ENCODE measurements around the gene KLHL18. TPM values are rescaled to one million over a fixed set of nuclear protein-coding genes. Genes with fewer than 3 reads are reported as not detected.

KLHL18 gene
- total and polyA plus RNA-seq, 2 of the 4 experiments (the other 2 are of a cell fraction): 29.1 to 76.2 TPM

- in situ Hi-C loops (cut with MboI; ENCODE audit: low sequenced_read_pairs): no loop called here
- no peak overlapping the region for H4K8ac ChIP-seq (ENCODE audit: low read depth in 2 of 2, low read length in 2 of 2)
- no peak for TF ChIP-seq RFX5 (IDR thresholded peaks at IDR 0.05; ENCODE audit: low read depth, low read length)
- TF ChIP-seq RAD21 (IDR thresholded peaks at IDR 0.05; ENCODE audit: low read length): no peak
- TF ChIP-seq CTCF (conservative IDR thresholded peaks at IDR 0.05; ENCODE audit: low read depth, low read length): no peak
- TF ChIP-seq CEBPB (IDR thresholded peaks at IDR 0.05; ENCODE audit: low read depth, low read length): no peak
- no peak for TF ChIP-seq FOS (IDR thresholded peaks at IDR 0.05; ENCODE audit: low read depth, low read length)
- TF ChIP-seq CHD1 (IDR thresholded peaks at IDR 0.05; ENCODE audit: low read depth, low read length): no peak
- TF ChIP-seq ELK1 (IDR thresholded peaks at IDR 0.05; ENCODE audit: borderline replicate concordance, low read depth, low read length): no peak
- no peak for TF ChIP-seq NFE2L2 (IDR thresholded peaks at IDR 0.05; ENCODE audit: low read depth, low read length)
- no peak for TF ChIP-seq MAFK (IDR thresholded peaks at IDR 0.05; ENCODE audit: low read depth, low read length)
- no peak for TF ChIP-seq POLR2A (IDR thresholded peaks at IDR 0.05; ENCODE audit: low read depth, low read length)
- TF ChIP-seq RCOR1 (IDR thresholded peaks at IDR 0.05; ENCODE audit: insufficient replicate concordance, low read length): no peak
- TF ChIP-seq MAZ (IDR thresholded peaks at IDR 0.05; ENCODE audit: borderline replicate concordance, low read depth, low read length): no peak
- TF ChIP-seq USF2 (IDR thresholded peaks at IDR 0.05; ENCODE audit: low read depth, low read length): no peak
- TF ChIP-seq BHLHE40 (IDR thresholded peaks at IDR 0.05; ENCODE audit: low read depth, low read length): no peak
- TF ChIP-seq SMC3 (IDR thresholded peaks at IDR 0.05; ENCODE audit: low read depth, low read length): no peak
- TF ChIP-seq MXI1 (IDR thresholded peaks at IDR 0.05; ENCODE audit: borderline replicate concordance, low read depth, low read length): no peak
- H3K14ac ChIP-seq (replicated peaks; ENCODE audit: low read depth, low read length): no peak overlapping the region
- H2BK15ac ChIP-seq (ENCODE audit: low read depth, low read length): no peak overlapping the region
- H3K4me2 ChIP-seq (ENCODE audit: low read depth, low read length): no peak overlapping the region
- H3K36me3 ChIP-seq (ENCODE audit: control insufficient read depth, insufficient read depth, low read length): peaks cover 10% of the 10 kb centered on the region
- POLR2A ChIA-PET (ENCODE audit: unreplicated experiment): no interaction called here
- no peak overlapping the region for H2AFZ ChIP-seq (replicated peaks; ENCODE audit: low read length, poor library complexity)
- no peak overlapping the region for H3K23ac ChIP-seq (ENCODE audit: low read depth, low read length)
- H2AK9ac ChIP-seq (replicated peaks; ENCODE audit: low read depth, low read length, poor library complexity): no peak overlapping the region
- no peak overlapping the region for H3K9ac ChIP-seq (ENCODE audit: low read depth, low read length)
- H2BK120ac ChIP-seq (ENCODE audit: low read depth, low read length): no peak overlapping the region
- H2AK5ac ChIP-seq (ENCODE audit: low read depth, low read length): no peak overlapping the region
- H2BK20ac ChIP-seq (ENCODE audit: low read depth, low read length): no peak overlapping the region
- peaks cover 31 to 67% of the 10 kb centered on the region in 2 experiments for H3K79me1 ChIP-seq (ENCODE audit: low read depth in 1 of 2, low read length in 2 of 2)
- H4K91ac ChIP-seq (ENCODE audit: insufficient read depth, low read depth, low read length): no peak overlapping the region
- intact Hi-C loops (cut with micrococcal nuclease): no loop called here
- no peak for DNase-seq
- H3K9me1 ChIP-seq (ENCODE audit: insufficient read depth, low read length): peaks cover 2% of the 10 kb centered on the region; the same call in 1 of the 2 replicates
- H3K4me3 ChIP-seq (ENCODE audit: insufficient read depth, low read depth, low read length): no peak overlapping the region
- no peak overlapping the region for H3K4ac ChIP-seq (ENCODE audit: low read depth, low read length)
- H3K18ac ChIP-seq (ENCODE audit: low read depth, low read length): no peak overlapping the region
- no peaks in the 10 kb centered on the region for H3K9me3 ChIP-seq (ENCODE audit: control insufficient read depth, insufficient read depth, low read length)
- 0 out of 2 replicates have a peak, but pooled peaks cover 1% of the 10 kb centered on the region for H3K4me1 ChIP-seq (ENCODE audit: control insufficient read depth, insufficient read depth, low read length)
- H4K5ac ChIP-seq (ENCODE audit: low read depth, low read length): no peak overlapping the region
- BruUV-seq (replicated peaks): no TSS peak
- dilution Hi-C loops (cut with HindIII; ENCODE audit: low sequenced_read_pairs, unreplicated experiment): no loop called here
- peaks cover 13% of the 10 kb centered on the region; the same call in 1 of the 2 replicates for H4K20me1 ChIP-seq (ENCODE audit: insufficient read depth, low read length)
- no peak overlapping the region for H3K27ac ChIP-seq (ENCODE audit: insufficient read depth, low read length)
- H3K27me3 ChIP-seq (ENCODE audit: control insufficient read depth, insufficient read depth, low read length): no peaks in the 10 kb centered on the region
- no peak overlapping the region for H2BK5ac ChIP-seq (ENCODE audit: low read depth, low read length, poor library complexity, severe bottlenecking)
- WGBS, 2 experiments (ENCODE audit: extremely low coverage in 2 of 2, insufficient read length in 1 of 2): no CpG with 5 or more reads among the region's 3 CpGs
- H3K56ac ChIP-seq (ENCODE audit: extremely low read depth, insufficient read depth, low read length): no peak overlapping the region
- CTCF ChIA-PET: no interaction called here
- no peak for ATAC-seq (ENCODE audit: low read depth)
These were observed 15.7 kb downstream of the KLHL18 start for GRCh38 chr3:47298439-47298838.

Data from IMR-90 (cell line).